GM23338 (cell line): ENCODE measurements around the gene GALNT9. TPM values are rescaled to one million over a fixed set of nuclear protein-coding genes. Genes with fewer than 3 reads are reported as not detected.
A peak's percentile ranks its signal among the peaks of the same experiment; 100 is the strongest.

Source experiments
- ATAC-seq: fragments of 200-7000 bp; cut with Tn5 transposase; 3 replicates; pipeline ENCODE4 v1.9.1; 2020
- DNase-seq: peaks from one replicate; pipeline ENCODE4 v3.0.0-alpha.2; 2015; ENCODE audit warnings: low spot score
- H2AFZ ChIP-seq: fragments of 200-600 bp; sonication (generic); 2 replicates; pipeline ENCODE4 v1.8.0; 2016; ENCODE audit warnings: antibody characterized with exemption, mild to moderate bottlenecking, moderate library complexity
- H3F3A ChIP-seq: fragments of 200-600 bp; sonication (generic); replicated peaks from 2 replicates; pipeline ENCODE4 v1.8.0; 2017; ENCODE audit warnings: antibody characterized with exemption, mixed run types, low read depth
- H3K27ac ChIP-seq: fragments of 200-600 bp; sonication (generic); 2 replicates; pipeline ENCODE4 v1.6.1; 2016; ENCODE audit warnings: low read depth
- H3K27me3 ChIP-seq: fragments of 200-600 bp; sonication (generic); 2 replicates; pipeline ENCODE4 v1.8.0; 2016; ENCODE audit warnings: mild to moderate bottlenecking, mixed run types, moderate library complexity; ENCODE audit not compliant: insufficient read depth
- H3K36me3 ChIP-seq: fragments of 200-600 bp; sonication (generic); 2 replicates; pipeline ENCODE4 v1.8.0; 2016; ENCODE audit warnings: mild to moderate bottlenecking; ENCODE audit not compliant: insufficient read depth
- H3K4me1 ChIP-seq: fragments of 200-600 bp; sonication (generic); 2 replicates; pipeline ENCODE4 v1.8.0; 2016; ENCODE audit warnings: mild to moderate bottlenecking, moderate library complexity; ENCODE audit not compliant: insufficient read depth
- H3K4me2 ChIP-seq: fragments of 200-600 bp; sonication (generic); 2 replicates; pipeline ENCODE4 v1.7.1; 2017; ENCODE audit warnings: mixed run types
- H3K4me3 ChIP-seq: fragments of 200-600 bp; sonication (generic); 2 replicates; pipeline ENCODE4 v1.6.1; 2016; ENCODE audit warnings: mixed run types
- H3K79me2 ChIP-seq: fragments of 200-600 bp; sonication (generic); replicated peaks from 2 replicates; pipeline ENCODE4 v1.8.0; 2017; ENCODE audit warnings: mild to moderate bottlenecking; ENCODE audit not compliant: insufficient read depth
- H3K9me2 ChIP-seq: fragments of 200-600 bp; sonication (generic); 2 replicates; pipeline ENCODE4 v1.8.0; 2017; ENCODE audit not compliant: insufficient read depth
- H4K20me1 ChIP-seq: fragments of 200-600 bp; sonication (generic); replicated peaks from 2 replicates; pipeline ENCODE4 v1.8.0; 2017; ENCODE audit warnings: mild to moderate bottlenecking; ENCODE audit not compliant: insufficient read depth
- H3K27ac Mint-ChIP-seq: 2 replicates; pipeline ENCODE4 v1.8.0; 2020; ENCODE audit warnings: inconsistent platforms, mild to moderate bottlenecking, moderate library complexity, mixed read lengths
- H3K27me3 Mint-ChIP-seq: 3 replicates; pipeline ENCODE4 v1.8.0; 2022; ENCODE audit warnings: low read depth, mild to moderate bottlenecking, moderate library complexity, mixed read lengths, inconsistent platforms; ENCODE audit not compliant: insufficient read depth, poor library complexity
- H3K36me3 Mint-ChIP-seq: 3 replicates; pipeline ENCODE4 v1.8.0; 2021; ENCODE audit warnings: low read depth, mild to moderate bottlenecking, inconsistent platforms, moderate library complexity, mixed read lengths
- H3K4me1 Mint-ChIP-seq: 3 replicates; pipeline ENCODE4 v1.8.0; 2020; ENCODE audit warnings: mild to moderate bottlenecking, inconsistent platforms, mixed read lengths
- H3K4me3 Mint-ChIP-seq: 3 replicates; pipeline ENCODE4 v1.8.0; 2021; ENCODE audit warnings: moderate library complexity, mild to moderate bottlenecking, inconsistent platforms, mixed read lengths
- H3K9me3 Mint-ChIP-seq: 3 replicates; pipeline ENCODE4 v1.8.0; 2020; ENCODE audit warnings: moderate library complexity, mild to moderate bottlenecking, inconsistent platforms, mixed read lengths
- CREB1 ChIP-seq: fragments of 250-450 bp; sonication (Bioruptor Pico); IDR thresholded peaks from 2 replicates; pipeline ENCODE4 v1.5.0; 2020; ENCODE audit warnings: low read depth, mild to moderate bottlenecking, moderate library complexity
- EZH2 ChIP-seq: fragments of 200-600 bp; sonication (generic); IDR thresholded peaks from one replicate; pipeline ENCODE4 v1.8.0; 2017; ENCODE audit warnings: antibody characterized with exemption, mild to moderate bottlenecking, low read depth; ENCODE audit not compliant: unreplicated experiment
- EZH2phosphoT487 ChIP-seq: fragments of 200-600 bp; sonication (generic); IDR thresholded peaks from one replicate; pipeline ENCODE4 v1.8.1; 2018; ENCODE audit warnings: antibody characterized with exemption; ENCODE audit not compliant: unreplicated experiment
- JUNB ChIP-seq: IDR thresholded peaks from one replicate; pipeline ENCODE4 v1.6.1; 2016; ENCODE audit warnings: antibody characterized with exemption; ENCODE audit not compliant: unreplicated experiment
- NANOG ChIP-seq: IDR thresholded peaks from 2 replicates; pipeline ENCODE4 v1.6.1; 2016; ENCODE audit warnings: antibody characterized with exemption, borderline replicate concordance
- POLR2AphosphoS5 ChIP-seq: IDR thresholded peaks from 2 replicates; pipeline ENCODE4 v1.6.1; 2016; ENCODE audit warnings: antibody characterized with exemption, low read depth
- STAT1 ChIP-seq: IDR thresholded peaks from one replicate; pipeline ENCODE4 v1.6.1; 2016; ENCODE audit warnings: antibody characterized with exemption; ENCODE audit not compliant: unreplicated experiment
- ZNF114 ChIP-seq: fragments of 250-450 bp; sonication (Bioruptor Pico); IDR thresholded peaks from 2 replicates; pipeline ENCODE4 v1.5.0; 2020; ENCODE audit warnings: mild to moderate bottlenecking, moderate library complexity
- polyA plus RNA-seq: library from polyadenylated mRNA; unstranded; fragments of >200 nt; fragmentation: Nextera tagmentation; extraction: Ambion mirVana; gene quantifications from 2 replicates; pipeline ENCODE4 v1.2.1, GENCODE V29; 2016
- total RNA-seq: library from RNA; depleted of rRNA; stranded (reverse); fragments of >200 nt; shearing (Covaris generic); gene quantifications from 2 replicates; pipeline ENCODE4 v1.2.3, GENCODE V29; 2014
- TF ChIP-seq, protein P1 (sequence below): IDR thresholded peaks from one replicate; pipeline ENCODE4 v1.6.1; 2018; ENCODE audit warnings: antibody characterized with exemption; ENCODE audit not compliant: unreplicated experiment
- TF ChIP-seq, protein P2 (sequence below): fragments of 250-450 bp; sonication (Bioruptor Pico); IDR thresholded peaks from 2 replicates; pipeline ENCODE4 v1.5.0; 2020; ENCODE audit warnings: mild to moderate bottlenecking, moderate library complexity
- TF ChIP-seq, protein P3 (sequence below), 2 experiments: fragments of 200-600 bp in 1 of 2; sonication (generic) in 1 of 2; conservative IDR thresholded peaks; 2 replicates each; pipeline versions ENCODE4 v1.5.1 to v1.6.1; 2016 to 2017; ENCODE audit warnings: antibody characterized with exemption in 2 of 2, low read depth in 2 of 2, mild to moderate bottlenecking in 2 of 2, moderate library complexity in 1 of 2

The GALNT9 gene
- total and polyA plus RNA-seq, 2 experiments from 2014 or later = 0.81 to 2.5 TPM

DNA sequence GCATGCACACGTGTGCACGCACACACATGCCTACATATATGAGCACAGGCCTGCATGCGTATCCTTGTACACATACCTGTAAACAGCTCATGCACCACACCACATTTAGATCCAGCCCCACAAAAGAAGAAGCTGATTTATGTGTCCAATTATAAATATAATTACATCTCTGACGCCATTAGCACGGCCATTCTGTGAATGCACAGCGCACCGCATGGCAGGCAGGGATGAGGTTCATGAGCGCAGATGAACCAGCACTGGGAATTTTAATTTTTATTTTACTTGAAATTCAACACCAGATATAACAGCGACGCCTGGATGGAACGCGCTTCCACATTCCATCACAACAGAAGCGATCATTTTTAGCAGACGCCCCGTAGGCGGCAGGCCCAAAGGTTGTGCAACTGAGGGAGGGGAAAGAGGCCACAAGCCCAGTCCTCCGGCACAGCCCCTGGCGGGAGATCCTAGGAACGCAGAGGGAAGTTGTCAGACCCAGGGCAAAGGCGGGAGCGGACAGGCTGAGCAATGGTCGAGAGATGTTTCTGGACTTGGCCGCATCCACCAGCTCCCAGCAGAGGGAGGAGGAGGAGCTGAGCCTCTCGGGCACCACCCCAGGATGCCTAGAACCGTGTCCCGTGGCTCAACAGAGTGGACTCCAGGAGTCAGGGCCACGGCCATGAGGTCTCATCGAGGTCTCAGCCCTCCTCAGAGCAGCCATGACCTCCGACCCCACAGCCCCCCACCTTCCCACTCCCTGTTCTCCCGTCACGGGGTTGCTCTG lies 37.9 kb upstream of the GALNT9 start:
- H3K79me2 ChIP-seq = no peaks in the 10 kb centered on the region
- H3K27me3 ChIP-seq = peaks cover 21% of the 10 kb centered on the region
- no peaks in the 10 kb centered on the region for H3K4me1 ChIP-seq
- Mint-ChIP-seq H3K27ac (no peak overlapping the region), H3K36me3 (no peaks in the 10 kb centered on the region), H3K4me1 (no peaks in the 10 kb centered on the region), H3K27me3 (peaks cover 29% of the 10 kb centered on the region), H3K9me3 (peaks cover 5% of the 10 kb centered on the region), H3K4me3 (no peak overlapping the region; the same call in 2 of the 3 replicates)
- H3F3A ChIP-seq = no peaks in the 10 kb centered on the region
- no peaks in the 10 kb centered on the region for H3K36me3 ChIP-seq
- TF ChIP-seq STAT1 = no peak
- TF ChIP-seq, protein P1, sequence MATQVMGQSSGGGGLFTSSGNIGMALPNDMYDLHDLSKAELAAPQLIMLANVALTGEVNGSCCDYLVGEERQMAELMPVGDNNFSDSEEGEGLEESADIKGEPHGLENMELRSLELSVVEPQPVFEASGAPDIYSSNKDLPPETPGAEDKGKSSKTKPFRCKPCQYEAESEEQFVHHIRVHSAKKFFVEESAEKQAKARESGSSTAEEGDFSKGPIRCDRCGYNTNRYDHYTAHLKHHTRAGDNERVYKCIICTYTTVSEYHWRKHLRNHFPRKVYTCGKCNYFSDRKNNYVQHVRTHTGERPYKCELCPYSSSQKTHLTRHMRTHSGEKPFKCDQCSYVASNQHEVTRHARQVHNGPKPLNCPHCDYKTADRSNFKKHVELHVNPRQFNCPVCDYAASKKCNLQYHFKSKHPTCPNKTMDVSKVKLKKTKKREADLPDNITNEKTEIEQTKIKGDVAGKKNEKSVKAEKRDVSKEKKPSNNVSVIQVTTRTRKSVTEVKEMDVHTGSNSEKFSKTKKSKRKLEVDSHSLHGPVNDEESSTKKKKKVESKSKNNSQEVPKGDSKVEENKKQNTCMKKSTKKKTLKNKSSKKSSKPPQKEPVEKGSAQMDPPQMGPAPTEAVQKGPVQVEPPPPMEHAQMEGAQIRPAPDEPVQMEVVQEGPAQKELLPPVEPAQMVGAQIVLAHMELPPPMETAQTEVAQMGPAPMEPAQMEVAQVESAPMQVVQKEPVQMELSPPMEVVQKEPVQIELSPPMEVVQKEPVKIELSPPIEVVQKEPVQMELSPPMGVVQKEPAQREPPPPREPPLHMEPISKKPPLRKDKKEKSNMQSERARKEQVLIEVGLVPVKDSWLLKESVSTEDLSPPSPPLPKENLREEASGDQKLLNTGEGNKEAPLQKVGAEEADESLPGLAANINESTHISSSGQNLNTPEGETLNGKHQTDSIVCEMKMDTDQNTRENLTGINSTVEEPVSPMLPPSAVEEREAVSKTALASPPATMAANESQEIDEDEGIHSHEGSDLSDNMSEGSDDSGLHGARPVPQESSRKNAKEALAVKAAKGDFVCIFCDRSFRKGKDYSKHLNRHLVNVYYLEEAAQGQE = no peak
- TF ChIP-seq POLR2AphosphoS5 = no peak
- TF ChIP-seq, protein P2, sequence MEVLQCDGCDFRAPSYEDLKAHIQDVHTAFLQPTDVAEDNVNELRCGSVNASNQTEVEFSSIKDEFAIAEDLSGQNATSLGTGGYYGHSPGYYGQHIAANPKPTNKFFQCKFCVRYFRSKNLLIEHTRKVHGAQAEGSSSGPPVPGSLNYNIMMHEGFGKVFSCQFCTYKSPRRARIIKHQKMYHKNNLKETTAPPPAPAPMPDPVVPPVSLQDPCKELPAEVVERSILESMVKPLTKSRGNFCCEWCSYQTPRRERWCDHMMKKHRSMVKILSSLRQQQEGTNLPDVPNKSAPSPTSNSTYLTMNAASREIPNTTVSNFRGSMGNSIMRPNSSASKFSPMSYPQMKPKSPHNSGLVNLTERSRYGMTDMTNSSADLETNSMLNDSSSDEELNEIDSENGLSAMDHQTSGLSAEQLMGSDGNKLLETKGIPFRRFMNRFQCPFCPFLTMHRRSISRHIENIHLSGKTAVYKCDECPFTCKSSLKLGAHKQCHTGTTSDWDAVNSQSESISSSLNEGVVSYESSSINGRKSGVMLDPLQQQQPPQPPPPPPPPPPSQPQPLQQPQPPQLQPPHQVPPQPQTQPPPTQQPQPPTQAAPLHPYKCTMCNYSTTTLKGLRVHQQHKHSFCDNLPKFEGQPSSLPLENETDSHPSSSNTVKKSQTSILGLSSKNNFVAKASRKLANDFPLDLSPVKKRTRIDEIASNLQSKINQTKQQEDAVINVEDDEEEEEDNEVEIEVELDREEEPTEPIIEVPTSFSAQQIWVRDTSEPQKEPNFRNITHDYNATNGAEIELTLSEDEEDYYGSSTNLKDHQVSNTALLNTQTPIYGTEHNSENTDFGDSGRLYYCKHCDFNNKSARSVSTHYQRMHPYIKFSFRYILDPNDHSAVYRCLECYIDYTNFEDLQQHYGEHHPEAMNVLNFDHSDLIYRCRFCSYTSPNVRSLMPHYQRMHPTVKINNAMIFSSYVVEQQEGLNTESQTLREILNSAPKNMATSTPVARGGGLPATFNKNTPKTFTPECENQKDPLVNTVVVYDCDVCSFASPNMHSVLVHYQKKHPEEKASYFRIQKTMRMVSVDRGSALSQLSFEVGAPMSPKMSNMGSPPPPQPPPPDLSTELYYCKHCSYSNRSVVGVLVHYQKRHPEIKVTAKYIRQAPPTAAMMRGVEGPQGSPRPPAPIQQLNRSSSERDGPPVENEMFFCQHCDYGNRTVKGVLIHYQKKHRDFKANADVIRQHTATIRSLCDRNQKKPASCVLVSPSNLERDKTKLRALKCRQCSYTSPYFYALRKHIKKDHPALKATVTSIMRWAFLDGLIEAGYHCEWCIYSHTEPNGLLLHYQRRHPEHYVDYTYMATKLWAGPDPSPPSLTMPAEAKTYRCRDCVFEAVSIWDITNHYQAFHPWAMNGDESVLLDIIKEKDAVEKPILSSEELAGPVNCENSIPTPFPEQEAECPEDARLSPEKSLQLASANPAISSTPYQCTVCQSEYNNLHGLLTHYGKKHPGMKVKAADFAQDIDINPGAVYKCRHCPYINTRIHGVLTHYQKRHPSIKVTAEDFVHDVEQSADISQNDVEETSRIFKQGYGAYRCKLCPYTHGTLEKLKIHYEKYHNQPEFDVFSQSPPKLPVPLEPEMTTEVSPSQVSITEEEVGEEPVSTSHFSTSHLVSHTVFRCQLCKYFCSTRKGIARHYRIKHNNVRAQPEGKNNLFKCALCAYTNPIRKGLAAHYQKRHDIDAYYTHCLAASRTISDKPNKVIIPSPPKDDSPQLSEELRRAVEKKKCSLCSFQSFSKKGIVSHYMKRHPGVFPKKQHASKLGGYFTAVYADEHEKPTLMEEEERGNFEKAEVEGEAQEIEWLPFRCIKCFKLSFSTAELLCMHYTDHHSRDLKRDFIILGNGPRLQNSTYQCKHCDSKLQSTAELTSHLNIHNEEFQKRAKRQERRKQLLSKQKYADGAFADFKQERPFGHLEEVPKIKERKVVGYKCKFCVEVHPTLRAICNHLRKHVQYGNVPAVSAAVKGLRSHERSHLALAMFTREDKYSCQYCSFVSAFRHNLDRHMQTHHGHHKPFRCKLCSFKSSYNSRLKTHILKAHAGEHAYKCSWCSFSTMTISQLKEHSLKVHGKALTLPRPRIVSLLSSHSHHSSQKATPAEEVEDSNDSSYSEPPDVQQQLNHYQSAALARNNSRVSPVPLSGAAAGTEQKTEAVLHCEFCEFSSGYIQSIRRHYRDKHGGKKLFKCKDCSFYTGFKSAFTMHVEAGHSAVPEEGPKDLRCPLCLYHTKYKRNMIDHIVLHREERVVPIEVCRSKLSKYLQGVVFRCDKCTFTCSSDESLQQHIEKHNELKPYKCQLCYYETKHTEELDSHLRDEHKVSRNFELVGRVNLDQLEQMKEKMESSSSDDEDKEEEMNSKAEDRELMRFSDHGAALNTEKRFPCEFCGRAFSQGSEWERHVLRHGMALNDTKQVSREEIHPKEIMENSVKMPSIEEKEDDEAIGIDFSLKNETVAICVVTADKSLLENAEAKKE (CRISPR knock-in tag) = no peak
- no peak for TF ChIP-seq EZH2phosphoT487
- TF ChIP-seq CREB1 (CRISPR knock-in tag) = no peak
- TF ChIP-seq NANOG = no peak
- no peak for TF ChIP-seq JUNB
- TF ChIP-seq EZH2 = no peak
- no peak for TF ChIP-seq ZNF114 (CRISPR knock-in tag)
- TF ChIP-seq, protein P3, sequence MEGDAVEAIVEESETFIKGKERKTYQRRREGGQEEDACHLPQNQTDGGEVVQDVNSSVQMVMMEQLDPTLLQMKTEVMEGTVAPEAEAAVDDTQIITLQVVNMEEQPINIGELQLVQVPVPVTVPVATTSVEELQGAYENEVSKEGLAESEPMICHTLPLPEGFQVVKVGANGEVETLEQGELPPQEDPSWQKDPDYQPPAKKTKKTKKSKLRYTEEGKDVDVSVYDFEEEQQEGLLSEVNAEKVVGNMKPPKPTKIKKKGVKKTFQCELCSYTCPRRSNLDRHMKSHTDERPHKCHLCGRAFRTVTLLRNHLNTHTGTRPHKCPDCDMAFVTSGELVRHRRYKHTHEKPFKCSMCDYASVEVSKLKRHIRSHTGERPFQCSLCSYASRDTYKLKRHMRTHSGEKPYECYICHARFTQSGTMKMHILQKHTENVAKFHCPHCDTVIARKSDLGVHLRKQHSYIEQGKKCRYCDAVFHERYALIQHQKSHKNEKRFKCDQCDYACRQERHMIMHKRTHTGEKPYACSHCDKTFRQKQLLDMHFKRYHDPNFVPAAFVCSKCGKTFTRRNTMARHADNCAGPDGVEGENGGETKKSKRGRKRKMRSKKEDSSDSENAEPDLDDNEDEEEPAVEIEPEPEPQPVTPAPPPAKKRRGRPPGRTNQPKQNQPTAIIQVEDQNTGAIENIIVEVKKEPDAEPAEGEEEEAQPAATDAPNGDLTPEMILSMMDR (conservative IDR thresholded peaks at IDR 0.05; ENCODE audit: low read depth in 2 of 2) = no peak
- DNase-seq = no peak
- no peak overlapping the region for H3K4me2 ChIP-seq
- no peaks in the 10 kb centered on the region for H4K20me1 ChIP-seq
- no peaks in the 10 kb centered on the region for H3K9me2 ChIP-seq
- no peak overlapping the region for H2AFZ ChIP-seq
- ATAC-seq = peak; percentile 38; the same call in 1 of the 3 replicates
- H3K27ac ChIP-seq = no peak overlapping the region
- no peak overlapping the region for H3K4me3 ChIP-seq
